ENCODE data around the gene NUBP1.

- TF ChIP-seq CTCF (IDR thresholded peaks at IDR 0.05; ENCODE audit: insufficient read depth, low read length), result no peak
- no peak for TF ChIP-seq REST (IDR thresholded peaks at IDR 0.05; ENCODE audit: insufficient replicate concordance, low read depth)
- no peak for TF ChIP-seq POLR2AphosphoS5 (IDR thresholded peaks at IDR 0.05; ENCODE audit: low read depth)
These were observed 5.2 kb upstream of the NUBP1 start for GRCh38 chr16:10738231-10739077.
